Panc1 (cell line): ENCODE data around the gene TBXAS1.

ENCODE experiments used
- TF ChIP-seq, protein P1 (sequence below): fragments of 450-650 bp; IDR thresholded peaks from 2 replicates; pipeline ENCODE4 v1.5.1; 2017; ENCODE audit warnings: mild to moderate bottlenecking
- TF ChIP-seq, protein P2 (sequence below), 2 experiments: IDR thresholded peaks; 2 replicates each; pipeline ENCODE4 v1.6.1; 2011 to 2012; ENCODE audit warnings: low read depth in 2 of 2, control low read depth in 1 of 2, low read length in 1 of 2, mild to moderate bottlenecking in 1 of 2, moderate library complexity in 1 of 2; ENCODE audit not compliant: insufficient read depth in 1 of 2

DNA sequence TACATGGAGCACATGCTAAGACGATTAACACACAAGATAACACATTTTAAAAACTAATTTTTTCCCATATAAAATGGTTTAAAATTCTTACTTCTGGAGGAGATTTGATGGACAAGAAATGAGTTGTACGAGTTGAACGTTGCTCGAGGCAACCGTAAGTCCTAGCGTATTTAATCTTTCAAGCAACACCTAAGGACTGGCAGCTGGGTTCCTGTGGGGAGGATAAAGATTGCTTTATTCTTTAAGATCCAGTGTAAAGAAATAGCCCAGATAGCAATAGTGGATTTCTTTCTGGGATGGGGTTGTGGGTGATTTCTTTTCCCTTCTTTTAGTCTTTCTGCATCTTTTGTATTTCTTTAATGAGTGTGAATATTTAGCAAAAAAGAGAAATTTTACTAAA, 9.8 kb downstream of the TBXAS1 start:
- TF ChIP-seq, protein P1, sequence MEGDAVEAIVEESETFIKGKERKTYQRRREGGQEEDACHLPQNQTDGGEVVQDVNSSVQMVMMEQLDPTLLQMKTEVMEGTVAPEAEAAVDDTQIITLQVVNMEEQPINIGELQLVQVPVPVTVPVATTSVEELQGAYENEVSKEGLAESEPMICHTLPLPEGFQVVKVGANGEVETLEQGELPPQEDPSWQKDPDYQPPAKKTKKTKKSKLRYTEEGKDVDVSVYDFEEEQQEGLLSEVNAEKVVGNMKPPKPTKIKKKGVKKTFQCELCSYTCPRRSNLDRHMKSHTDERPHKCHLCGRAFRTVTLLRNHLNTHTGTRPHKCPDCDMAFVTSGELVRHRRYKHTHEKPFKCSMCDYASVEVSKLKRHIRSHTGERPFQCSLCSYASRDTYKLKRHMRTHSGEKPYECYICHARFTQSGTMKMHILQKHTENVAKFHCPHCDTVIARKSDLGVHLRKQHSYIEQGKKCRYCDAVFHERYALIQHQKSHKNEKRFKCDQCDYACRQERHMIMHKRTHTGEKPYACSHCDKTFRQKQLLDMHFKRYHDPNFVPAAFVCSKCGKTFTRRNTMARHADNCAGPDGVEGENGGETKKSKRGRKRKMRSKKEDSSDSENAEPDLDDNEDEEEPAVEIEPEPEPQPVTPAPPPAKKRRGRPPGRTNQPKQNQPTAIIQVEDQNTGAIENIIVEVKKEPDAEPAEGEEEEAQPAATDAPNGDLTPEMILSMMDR = no peak
- TF ChIP-seq, protein P2, sequence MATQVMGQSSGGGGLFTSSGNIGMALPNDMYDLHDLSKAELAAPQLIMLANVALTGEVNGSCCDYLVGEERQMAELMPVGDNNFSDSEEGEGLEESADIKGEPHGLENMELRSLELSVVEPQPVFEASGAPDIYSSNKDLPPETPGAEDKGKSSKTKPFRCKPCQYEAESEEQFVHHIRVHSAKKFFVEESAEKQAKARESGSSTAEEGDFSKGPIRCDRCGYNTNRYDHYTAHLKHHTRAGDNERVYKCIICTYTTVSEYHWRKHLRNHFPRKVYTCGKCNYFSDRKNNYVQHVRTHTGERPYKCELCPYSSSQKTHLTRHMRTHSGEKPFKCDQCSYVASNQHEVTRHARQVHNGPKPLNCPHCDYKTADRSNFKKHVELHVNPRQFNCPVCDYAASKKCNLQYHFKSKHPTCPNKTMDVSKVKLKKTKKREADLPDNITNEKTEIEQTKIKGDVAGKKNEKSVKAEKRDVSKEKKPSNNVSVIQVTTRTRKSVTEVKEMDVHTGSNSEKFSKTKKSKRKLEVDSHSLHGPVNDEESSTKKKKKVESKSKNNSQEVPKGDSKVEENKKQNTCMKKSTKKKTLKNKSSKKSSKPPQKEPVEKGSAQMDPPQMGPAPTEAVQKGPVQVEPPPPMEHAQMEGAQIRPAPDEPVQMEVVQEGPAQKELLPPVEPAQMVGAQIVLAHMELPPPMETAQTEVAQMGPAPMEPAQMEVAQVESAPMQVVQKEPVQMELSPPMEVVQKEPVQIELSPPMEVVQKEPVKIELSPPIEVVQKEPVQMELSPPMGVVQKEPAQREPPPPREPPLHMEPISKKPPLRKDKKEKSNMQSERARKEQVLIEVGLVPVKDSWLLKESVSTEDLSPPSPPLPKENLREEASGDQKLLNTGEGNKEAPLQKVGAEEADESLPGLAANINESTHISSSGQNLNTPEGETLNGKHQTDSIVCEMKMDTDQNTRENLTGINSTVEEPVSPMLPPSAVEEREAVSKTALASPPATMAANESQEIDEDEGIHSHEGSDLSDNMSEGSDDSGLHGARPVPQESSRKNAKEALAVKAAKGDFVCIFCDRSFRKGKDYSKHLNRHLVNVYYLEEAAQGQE (IDR thresholded peaks at IDR 0.05; ENCODE audit: insufficient read depth in 1 of 2, low read depth in 2 of 2, low read length in 1 of 2) = no peak
